ENCODE measurements around the gene RCOR1. TPM values are rescaled to one million over a fixed set of nuclear protein-coding genes. Genes with fewer than 3 reads are reported as not detected.
A peak's percentile ranks its signal among the peaks of the same experiment; 100 is the strongest.

The RCOR1 gene
- total RNA-seq, 6 experiments from 2014 or later: 24.5 to 27.6 (median 25.1) TPM

DNA sequence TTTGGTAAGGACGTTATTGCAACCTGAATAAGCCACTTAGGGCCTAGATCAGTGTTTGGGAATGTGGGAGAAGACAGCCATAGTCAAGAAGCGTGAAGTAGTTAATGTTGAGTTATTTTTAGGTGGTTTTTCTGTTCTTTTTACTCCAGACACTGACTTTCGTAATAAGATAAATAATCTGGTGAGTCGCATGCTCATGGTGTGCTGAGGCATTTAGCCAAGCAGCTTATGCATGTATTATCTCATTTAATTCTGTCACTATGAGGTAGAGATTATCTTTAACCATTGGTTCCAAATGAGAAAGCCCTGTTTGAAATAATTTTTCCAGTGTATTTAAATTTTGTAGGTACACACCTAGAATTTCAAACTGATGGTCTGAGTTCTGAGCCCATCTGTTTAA is 67.3 kb downstream of the RCOR1 start:
- TF ChIP-seq, protein P1, sequence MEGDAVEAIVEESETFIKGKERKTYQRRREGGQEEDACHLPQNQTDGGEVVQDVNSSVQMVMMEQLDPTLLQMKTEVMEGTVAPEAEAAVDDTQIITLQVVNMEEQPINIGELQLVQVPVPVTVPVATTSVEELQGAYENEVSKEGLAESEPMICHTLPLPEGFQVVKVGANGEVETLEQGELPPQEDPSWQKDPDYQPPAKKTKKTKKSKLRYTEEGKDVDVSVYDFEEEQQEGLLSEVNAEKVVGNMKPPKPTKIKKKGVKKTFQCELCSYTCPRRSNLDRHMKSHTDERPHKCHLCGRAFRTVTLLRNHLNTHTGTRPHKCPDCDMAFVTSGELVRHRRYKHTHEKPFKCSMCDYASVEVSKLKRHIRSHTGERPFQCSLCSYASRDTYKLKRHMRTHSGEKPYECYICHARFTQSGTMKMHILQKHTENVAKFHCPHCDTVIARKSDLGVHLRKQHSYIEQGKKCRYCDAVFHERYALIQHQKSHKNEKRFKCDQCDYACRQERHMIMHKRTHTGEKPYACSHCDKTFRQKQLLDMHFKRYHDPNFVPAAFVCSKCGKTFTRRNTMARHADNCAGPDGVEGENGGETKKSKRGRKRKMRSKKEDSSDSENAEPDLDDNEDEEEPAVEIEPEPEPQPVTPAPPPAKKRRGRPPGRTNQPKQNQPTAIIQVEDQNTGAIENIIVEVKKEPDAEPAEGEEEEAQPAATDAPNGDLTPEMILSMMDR (IDR thresholded peaks at IDR 0.05): no peak
- H3K9me3 Mint-ChIP-seq: no peaks in the 10 kb centered on the region
- H3K4me1 Mint-ChIP-seq (ENCODE audit: low read depth): peaks cover 42% of the 10 kb centered on the region
- H3K4me3 Mint-ChIP-seq: no peak overlapping the region
- DNase-seq: peak; percentile 7
- no peak overlapping the region for H3K27ac Mint-ChIP-seq
- no peaks in the 10 kb centered on the region for H3K27me3 Mint-ChIP-seq (ENCODE audit: insufficient read depth)
- H3K36me3 Mint-ChIP-seq (ENCODE audit: low read depth): no peaks in the 10 kb centered on the region

DNA sequence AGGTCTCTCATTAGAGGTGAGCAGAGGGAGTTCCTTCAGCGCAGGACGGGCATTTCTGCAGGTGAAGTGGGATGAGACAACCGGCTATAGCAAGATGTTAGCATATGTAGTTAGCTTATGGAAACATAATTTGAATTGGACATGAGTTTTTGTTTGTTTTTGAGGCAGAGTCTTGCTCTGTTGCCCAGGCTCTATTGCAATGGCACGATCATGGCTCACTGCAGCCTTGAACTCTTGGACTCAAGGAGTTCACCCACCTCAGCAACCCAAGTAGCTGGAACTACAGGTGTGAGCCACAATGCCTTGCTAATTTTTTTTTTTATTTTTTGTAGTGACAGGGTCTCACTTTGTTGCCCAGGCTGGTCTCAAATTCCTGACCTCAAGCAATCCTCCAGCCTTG is 69.2 kb downstream of the RCOR1 start:
- Mint-ChIP-seq H3K9me3 (no peaks in the 10 kb centered on the region), H3K36me3 (ENCODE audit: low read depth) (no peaks in the 10 kb centered on the region), H3K4me3 (no peak overlapping the region), H3K27ac (no peak overlapping the region), H3K27me3 (ENCODE audit: insufficient read depth) (no peaks in the 10 kb centered on the region), H3K4me1 (ENCODE audit: low read depth) (peaks cover 43% of the 10 kb centered on the region)
- no peak for DNase-seq
- TF ChIP-seq, protein P1 (IDR thresholded peaks at IDR 0.05): no peak

DNA sequence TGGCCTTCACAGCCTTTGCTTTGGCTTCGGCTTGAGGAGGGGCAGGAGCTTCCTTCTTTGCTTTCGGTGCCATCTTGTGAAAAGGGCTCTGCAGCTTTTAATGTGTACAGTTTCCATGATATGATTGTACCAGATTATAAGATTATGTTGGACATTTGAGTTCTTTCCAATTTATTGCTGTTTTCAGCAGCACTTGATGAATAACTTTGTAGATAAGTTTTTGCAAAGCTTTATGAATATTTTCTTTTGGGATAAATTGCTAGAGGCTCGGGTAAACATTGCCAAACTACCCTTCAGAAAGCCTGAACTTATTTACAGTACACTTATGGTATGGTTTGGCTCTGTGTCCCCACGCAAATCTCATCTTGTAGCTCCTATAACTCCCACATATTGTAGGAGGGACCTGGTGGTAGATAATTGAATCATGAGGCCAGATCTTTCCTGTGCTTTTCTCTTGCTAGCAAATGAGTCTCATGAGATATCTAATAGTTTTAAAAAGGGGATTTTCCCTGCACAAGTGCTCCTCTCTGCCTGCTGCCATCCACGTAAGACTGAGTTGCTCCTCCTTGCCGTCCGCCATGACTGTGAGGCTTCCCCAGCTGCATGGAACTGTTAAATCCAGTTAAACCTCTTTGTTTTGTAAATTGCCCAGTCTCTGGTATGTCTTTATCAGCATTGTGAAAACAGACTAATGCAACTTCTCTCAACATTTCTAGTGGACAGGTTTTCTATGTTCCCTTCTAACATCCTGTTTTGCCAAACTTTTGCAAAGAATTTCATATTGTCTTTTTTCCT is 70.4 kb downstream of the RCOR1 start:
- no peak overlapping the region for H3K4me3 Mint-ChIP-seq
- TF ChIP-seq, protein P1 (IDR thresholded peaks at IDR 0.05): no peak
- no peak overlapping the region for H3K27ac Mint-ChIP-seq
- no peaks in the 10 kb centered on the region for H3K9me3 Mint-ChIP-seq
- H3K36me3 Mint-ChIP-seq (ENCODE audit: low read depth): no peaks in the 10 kb centered on the region
- peaks cover 51% of the 10 kb centered on the region for H3K4me1 Mint-ChIP-seq (ENCODE audit: low read depth)
- no peaks in the 10 kb centered on the region for H3K27me3 Mint-ChIP-seq (ENCODE audit: insufficient read depth)
- DNase-seq: no peak

DNA sequence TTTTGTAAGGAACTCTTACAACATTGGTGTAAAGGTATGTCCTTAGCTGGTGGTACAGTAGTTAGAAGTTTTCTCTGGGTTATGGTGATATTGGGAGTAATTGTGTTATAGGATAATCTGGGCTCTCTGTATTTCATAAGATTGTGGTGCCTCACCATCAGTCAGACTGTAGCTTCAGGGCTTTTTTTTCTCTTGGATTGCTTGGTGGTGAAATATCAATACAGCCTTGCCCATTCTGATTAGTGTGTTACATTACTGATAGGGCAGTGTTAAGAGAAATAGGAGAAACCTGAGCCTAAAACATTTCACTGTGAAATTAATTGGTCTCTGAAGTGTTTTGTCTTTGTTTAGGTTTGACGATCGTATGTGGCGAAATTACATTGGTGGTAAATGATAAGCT is 71.0 kb downstream of the RCOR1 start:
- no peak for DNase-seq
- peaks cover 55% of the 10 kb centered on the region for H3K4me1 Mint-ChIP-seq (ENCODE audit: low read depth)
- H3K27me3 Mint-ChIP-seq (ENCODE audit: insufficient read depth): no peaks in the 10 kb centered on the region
- no peak overlapping the region for H3K4me3 Mint-ChIP-seq
- TF ChIP-seq, protein P1 (IDR thresholded peaks at IDR 0.05): no peak
- H3K36me3 Mint-ChIP-seq (ENCODE audit: low read depth): no peaks in the 10 kb centered on the region
- no peaks in the 10 kb centered on the region for H3K9me3 Mint-ChIP-seq
- H3K27ac Mint-ChIP-seq: no peak overlapping the region

DNA sequence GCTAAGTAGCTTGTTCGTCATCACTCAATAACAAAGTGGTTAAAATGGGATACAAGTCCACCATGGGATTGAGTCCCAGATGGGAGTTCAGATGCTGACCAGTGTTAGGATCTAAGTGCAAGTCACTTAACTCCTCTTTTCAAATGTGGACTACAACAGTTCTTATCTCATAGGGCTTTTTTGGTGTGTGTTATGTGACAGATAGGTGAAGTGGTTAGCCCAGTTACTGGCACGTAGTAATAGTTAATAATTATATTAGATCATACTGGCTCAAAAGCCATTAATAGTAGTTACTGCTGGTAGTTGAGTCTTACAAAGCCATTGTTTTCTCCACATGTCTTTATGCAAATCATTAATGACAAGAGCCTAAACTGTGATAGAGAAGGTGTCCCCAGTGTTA is 73.2 kb downstream of the RCOR1 start:
- Mint-ChIP-seq H3K36me3 (ENCODE audit: low read depth) (no peaks in the 10 kb centered on the region), H3K27ac (no peak overlapping the region), H3K9me3 (no peaks in the 10 kb centered on the region), H3K4me1 (ENCODE audit: low read depth) (peaks cover 33% of the 10 kb centered on the region), H3K4me3 (no peak overlapping the region), H3K27me3 (ENCODE audit: insufficient read depth) (no peaks in the 10 kb centered on the region)
- no peak for DNase-seq
- TF ChIP-seq, protein P1 (IDR thresholded peaks at IDR 0.05): no peak
